ENCODE results near the gene SLCO2A1. TPM values are rescaled to one million over a fixed set of nuclear protein-coding genes. Genes with fewer than 3 reads are reported as not detected.

SLCO2A1 gene
- total and polyA plus RNA-seq, 2 of the 4 experiments (the other 2 are of a cell fraction) = under 0.01 to 1.5 TPM

DNA sequence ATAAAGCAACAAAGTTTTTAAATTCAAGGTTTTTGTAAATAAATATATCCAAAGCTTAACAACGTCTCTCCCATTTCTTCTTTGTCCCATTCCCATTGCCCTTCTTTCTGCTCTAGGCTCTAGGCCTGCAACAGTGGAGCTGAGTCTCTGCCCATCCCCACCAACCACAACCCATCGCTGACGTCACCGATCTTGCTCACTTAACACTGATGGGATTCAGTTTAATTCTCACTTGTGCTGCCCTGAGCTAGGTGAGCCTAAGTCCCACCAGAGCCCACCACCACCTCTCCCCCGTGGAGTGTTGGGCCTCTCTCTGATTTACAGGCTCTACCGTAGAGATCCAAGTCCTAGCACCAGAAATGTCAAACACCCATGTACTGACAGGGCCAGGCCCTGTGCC, 72.7 kb downstream of the SLCO2A1 start:
- TF ChIP-seq POLR2A (IDR thresholded peaks at IDR 0.05; ENCODE audit: low read depth, low read length) (no peak), SMC3 (IDR thresholded peaks at IDR 0.05; ENCODE audit: low read depth, low read length) (no peak), BHLHE40 (IDR thresholded peaks at IDR 0.05; ENCODE audit: low read depth, low read length) (no peak), CHD1 (IDR thresholded peaks at IDR 0.05; ENCODE audit: low read depth, low read length) (no peak), RAD21 (IDR thresholded peaks at IDR 0.05; ENCODE audit: low read length) (no peak), MXI1 (IDR thresholded peaks at IDR 0.05; ENCODE audit: borderline replicate concordance, low read depth, low read length) (no peak), NFE2L2 (IDR thresholded peaks at IDR 0.05; ENCODE audit: low read depth, low read length) (no peak), RFX5 (IDR thresholded peaks at IDR 0.05; ENCODE audit: low read depth, low read length) (no peak), MAZ (IDR thresholded peaks at IDR 0.05; ENCODE audit: borderline replicate concordance, low read depth, low read length) (no peak), RCOR1 (IDR thresholded peaks at IDR 0.05; ENCODE audit: insufficient replicate concordance, low read length) (no peak), FOS (IDR thresholded peaks at IDR 0.05; ENCODE audit: low read depth, low read length) (no peak), CEBPB (IDR thresholded peaks at IDR 0.05; ENCODE audit: low read depth, low read length) (no peak)
- TF ChIP-seq, protein P1, sequence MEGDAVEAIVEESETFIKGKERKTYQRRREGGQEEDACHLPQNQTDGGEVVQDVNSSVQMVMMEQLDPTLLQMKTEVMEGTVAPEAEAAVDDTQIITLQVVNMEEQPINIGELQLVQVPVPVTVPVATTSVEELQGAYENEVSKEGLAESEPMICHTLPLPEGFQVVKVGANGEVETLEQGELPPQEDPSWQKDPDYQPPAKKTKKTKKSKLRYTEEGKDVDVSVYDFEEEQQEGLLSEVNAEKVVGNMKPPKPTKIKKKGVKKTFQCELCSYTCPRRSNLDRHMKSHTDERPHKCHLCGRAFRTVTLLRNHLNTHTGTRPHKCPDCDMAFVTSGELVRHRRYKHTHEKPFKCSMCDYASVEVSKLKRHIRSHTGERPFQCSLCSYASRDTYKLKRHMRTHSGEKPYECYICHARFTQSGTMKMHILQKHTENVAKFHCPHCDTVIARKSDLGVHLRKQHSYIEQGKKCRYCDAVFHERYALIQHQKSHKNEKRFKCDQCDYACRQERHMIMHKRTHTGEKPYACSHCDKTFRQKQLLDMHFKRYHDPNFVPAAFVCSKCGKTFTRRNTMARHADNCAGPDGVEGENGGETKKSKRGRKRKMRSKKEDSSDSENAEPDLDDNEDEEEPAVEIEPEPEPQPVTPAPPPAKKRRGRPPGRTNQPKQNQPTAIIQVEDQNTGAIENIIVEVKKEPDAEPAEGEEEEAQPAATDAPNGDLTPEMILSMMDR (conservative IDR thresholded peaks at IDR 0.05; ENCODE audit: low read depth, low read length) = no peak
- TF ChIP-seq, protein P2, sequence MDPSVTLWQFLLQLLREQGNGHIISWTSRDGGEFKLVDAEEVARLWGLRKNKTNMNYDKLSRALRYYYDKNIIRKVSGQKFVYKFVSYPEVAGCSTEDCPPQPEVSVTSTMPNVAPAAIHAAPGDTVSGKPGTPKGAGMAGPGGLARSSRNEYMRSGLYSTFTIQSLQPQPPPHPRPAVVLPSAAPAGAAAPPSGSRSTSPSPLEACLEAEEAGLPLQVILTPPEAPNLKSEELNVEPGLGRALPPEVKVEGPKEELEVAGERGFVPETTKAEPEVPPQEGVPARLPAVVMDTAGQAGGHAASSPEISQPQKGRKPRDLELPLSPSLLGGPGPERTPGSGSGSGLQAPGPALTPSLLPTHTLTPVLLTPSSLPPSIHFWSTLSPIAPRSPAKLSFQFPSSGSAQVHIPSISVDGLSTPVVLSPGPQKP (IDR thresholded peaks at IDR 0.05; ENCODE audit: borderline replicate concordance, low read depth, low read length) = no peak
- TF ChIP-seq, protein P3, sequence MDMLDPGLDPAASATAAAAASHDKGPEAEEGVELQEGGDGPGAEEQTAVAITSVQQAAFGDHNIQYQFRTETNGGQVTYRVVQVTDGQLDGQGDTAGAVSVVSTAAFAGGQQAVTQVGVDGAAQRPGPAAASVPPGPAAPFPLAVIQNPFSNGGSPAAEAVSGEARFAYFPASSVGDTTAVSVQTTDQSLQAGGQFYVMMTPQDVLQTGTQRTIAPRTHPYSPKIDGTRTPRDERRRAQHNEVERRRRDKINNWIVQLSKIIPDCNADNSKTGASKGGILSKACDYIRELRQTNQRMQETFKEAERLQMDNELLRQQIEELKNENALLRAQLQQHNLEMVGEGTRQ (IDR thresholded peaks at IDR 0.05; ENCODE audit: low read depth, low read length) = no peak
- intact Hi-C loops (cut with micrococcal nuclease) = loop anchor here (1.0 kb wide), 1 partner anchor 39 kb away; no protein-coding TSS in a partner anchor
- Histone ChIP-seq H2BK20ac (ENCODE audit: low read depth, low read length) (no peak overlapping the region), H3K27me3 (ENCODE audit: control insufficient read depth, insufficient read depth, low read length) (no peaks in the 10 kb centered on the region), H4K91ac (ENCODE audit: insufficient read depth, low read depth, low read length) (no peak overlapping the region), H3K56ac (ENCODE audit: extremely low read depth, insufficient read depth, low read length) (no peak overlapping the region), H3K9me1 (ENCODE audit: insufficient read depth, low read length) (no peaks in the 10 kb centered on the region), H3K4me3 (ENCODE audit: insufficient read depth, low read depth, low read length) (no peak overlapping the region), H3K79me1 (ENCODE audit: low read depth in 1 of 2, low read length in 2 of 2) (no peaks in the 10 kb centered on the region), H2BK120ac (ENCODE audit: low read depth, low read length) (no peak overlapping the region), H3K23ac (ENCODE audit: low read depth, low read length) (no peak overlapping the region), H2BK5ac (ENCODE audit: low read depth, low read length, poor library complexity, severe bottlenecking) (no peak overlapping the region), H2AK9ac (replicated peaks; ENCODE audit: low read depth, low read length, poor library complexity) (no peak overlapping the region), H3K9ac (ENCODE audit: low read depth, low read length) (no peak overlapping the region), H4K5ac (ENCODE audit: low read depth, low read length) (no peak overlapping the region), H3K9me3 (ENCODE audit: control insufficient read depth, insufficient read depth, low read length) (peaks cover 4% of the 10 kb centered on the region; the same call in 1 of the 2 replicates), H3K4me2 (ENCODE audit: low read depth, low read length) (no peak overlapping the region), H2AK5ac (ENCODE audit: low read depth, low read length) (no peak overlapping the region), H2BK15ac (ENCODE audit: low read depth, low read length) (no peak overlapping the region), H3K18ac (ENCODE audit: low read depth, low read length) (no peak overlapping the region), H3K4ac (ENCODE audit: low read depth, low read length) (no peak overlapping the region), H4K20me1 (ENCODE audit: insufficient read depth, low read length) (no peaks in the 10 kb centered on the region), H3K4me1 (ENCODE audit: control insufficient read depth, insufficient read depth, low read length) (no peaks in the 10 kb centered on the region), H2AFZ (replicated peaks; ENCODE audit: low read length, poor library complexity) (no peak overlapping the region), H4K8ac (ENCODE audit: low read depth in 2 of 2, low read length in 2 of 2) (no peak overlapping the region), H3K36me3 (ENCODE audit: control insufficient read depth, insufficient read depth, low read length) (no peaks in the 10 kb centered on the region), H3K27ac (ENCODE audit: insufficient read depth, low read length) (no peak overlapping the region), H3K14ac (replicated peaks; ENCODE audit: low read depth, low read length) (no peak overlapping the region)
- no peak for ATAC-seq (ENCODE audit: low read depth)
- dilution Hi-C loops (cut with HindIII; ENCODE audit: low sequenced_read_pairs, unreplicated experiment) = no loop called here
- DNase-seq = no peak
- in situ Hi-C loops (cut with MboI; ENCODE audit: low sequenced_read_pairs) = no loop called here
- POLR2A ChIA-PET (ENCODE audit: unreplicated experiment) = no interaction called here
- whole genome bisulfite sequencing, 2 experiments (ENCODE audit: extremely low coverage in 2 of 2, insufficient read length in 1 of 2) = 100% methylated on average over 2 of the region's 6 CpGs; no CpG with 5 or more reads in 1 of the 2 experiments
- CTCF ChIA-PET = interaction anchor here (1.1 kb wide), 1 partner anchor 24 kb away, joined by 3 read pairs; no protein-coding TSS in a partner anchor
- no TSS peak for BruUV-seq (replicated peaks)
